NOMO-1 treated with dmso at 0.1 percent for 144 hours (cell line): Measurements from ENCODE around the gene TMEM25.
"Not testable (repeated sequence)": the region's sequence is repeated elsewhere in the genome, so short reads cannot be mapped to it uniquely, and the experiment has no call there.

ENCODE experiments used
- DNase-seq: peaks from one replicate; lab custom pipeline; 2025; ENCODE audit not compliant: unreplicated experiment; lab: John Stamatoyannopoulos, UW

Gene TMEM25

GRCh38 chr11:118530683-118531596 lies at the start of gene TMEM25:
TSS of gene TMEM25 (plus strand) at chr11:118531192. CDS start at chr11:118531802, 610 bp downstream.
- peak; percentile 17 for DNase-seq

GRCh38 chr11:118481238-118481637 lies 49.8 kb upstream of the TMEM25 start:
- DNase-seq, result not testable (repeated sequence)

- no peak for DNase-seq
These were observed 46.6 kb upstream of the TMEM25 start for GRCh38 chr11:118484405-118484804.

- DNase-seq, result no peak
These were observed 45.7 kb upstream of the TMEM25 start for GRCh38 chr11:118485273-118485672.

GRCh38 chr11:118488480-118489109 lies 42.4 kb upstream of the TMEM25 start:
- peak; percentile 53 for DNase-seq

GRCh38 chr11:118491041-118491440 lies 40.0 kb upstream of the TMEM25 start:
- DNase-seq, result no peak

- DNase-seq, result no peak
These were observed 33.2 kb upstream of the TMEM25 start for GRCh38 chr11:118497831-118498230.

GRCh38 chr11:118503216-118503615 lies 27.8 kb upstream of the TMEM25 start:
- no peak for DNase-seq

GRCh38 chr11:118511601-118512000 lies 19.4 kb upstream of the TMEM25 start:
- DNase-seq, result no peak

- DNase-seq, result no peak
These were observed 16.9 kb upstream of the TMEM25 start for GRCh38 chr11:118514103-118514502.

- no peak for DNase-seq
These were observed 11.4 kb upstream of the TMEM25 start for GRCh38 chr11:118519549-118519948.

GRCh38 chr11:118521892-118522311 lies 9.1 kb upstream of the TMEM25 start:
- no peak for DNase-seq

- no peak for DNase-seq
These were observed 8.4 kb upstream of the TMEM25 start for GRCh38 chr11:118522571-118523072.

- DNase-seq, result no peak
These were observed 6.6 kb upstream of the TMEM25 start for GRCh38 chr11:118524356-118524755.

GRCh38 chr11:118524757-118525470 lies 6.1 kb upstream of the TMEM25 start:
- DNase-seq, result no peak

GRCh38 chr11:118526688-118527087 lies 4.3 kb upstream of the TMEM25 start:
- no peak for DNase-seq

- DNase-seq, result no peak
These were observed 3.9 kb upstream of the TMEM25 start, which contains the start of gene TTC36 for GRCh38 chr11:118527109-118527508. TSS of gene TTC36 (plus strand) at chr11:118527474. CDS start at chr11:118527495, 21 bp downstream.

- DNase-seq, result no peak
These were observed 2.5 kb upstream of the TMEM25 start for GRCh38 chr11:118528511-118528910.

- DNase-seq, result no peak
These were observed 1.3 kb upstream of the TMEM25 start for GRCh38 chr11:118529584-118530175.

GRCh38 chr11:118530180-118530682 lies 761 bp upstream of the TMEM25 start:
- DNase-seq, result no peak
